GM12892 (cell line): ENCODE measurements around the gene ADAMTS13.

Experiments used
- POLR2A ChIP-seq: IDR thresholded peaks from 2 replicates; pipeline ENCODE4 v1.6.1; 2011; ENCODE audit warnings: low read depth, low read length, control low read depth
- POLR2AphosphoS5 ChIP-seq: IDR thresholded peaks from 2 replicates; pipeline ENCODE4 v1.6.1; 2011; ENCODE audit warnings: low read depth, low read length, control low read depth

DNA sequence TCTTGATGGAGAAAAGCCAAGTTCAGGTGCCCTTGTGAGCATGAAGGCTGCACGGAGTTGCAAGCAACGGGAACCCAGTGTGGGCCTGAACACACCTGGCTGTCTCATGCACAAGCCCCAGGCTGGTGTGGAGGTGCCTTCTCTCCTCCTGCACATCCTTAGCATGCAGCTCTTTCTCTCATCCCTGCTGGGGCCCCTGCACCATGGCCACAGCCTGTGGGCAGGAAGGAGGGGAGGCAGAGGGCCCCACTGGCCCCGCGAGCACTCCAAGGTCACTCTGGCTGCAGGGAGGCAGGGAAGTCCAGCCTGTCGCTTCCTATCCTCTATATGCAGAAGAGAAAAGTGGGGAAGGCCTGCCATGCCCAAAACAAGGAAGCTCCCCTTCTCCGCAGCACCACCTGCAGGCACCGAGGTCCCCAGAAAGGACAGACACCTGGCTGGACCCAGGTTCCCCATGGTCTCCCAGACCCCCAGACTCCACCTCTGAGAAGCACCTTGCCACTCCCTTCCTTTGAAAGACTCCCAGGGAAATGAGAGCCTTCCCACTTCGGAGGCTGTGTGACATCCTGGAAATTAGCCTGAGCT, 27.4 kb upstream of the ADAMTS13 start:
- TF ChIP-seq POLR2A (no peak), POLR2AphosphoS5 (no peak)
